GM10248 (cell line): Measurements from ENCODE around the gene VSX2.

Experiments
- CTCF ChIA-PET: fragments of 300-600 bp; sonication (Branson Sonifier 250); formaldehyde crosslinking; extraction: SDS; loops from one replicate; lab custom pipeline; 2021; ENCODE audit warnings: antibody characterized with exemption; lab: Yijun Ruan, JAX
- POLR2A ChIA-PET: fragments of 350-650 bp; sonication (Branson Sonifier 250); formaldehyde crosslinking; extraction: SDS; loops from one replicate; lab custom pipeline; 2020; ENCODE audit warnings: antibody characterized with exemption; lab: Yijun Ruan, JAX
- DNase-seq: peaks from one replicate; pipeline ENCODE4 v3.0.0; 2012; ENCODE audit errors: extremely low spot score
- CTCF ChIP-seq: IDR thresholded peaks from 2 replicates; pipeline ENCODE4 v1.5.1; 2012; ENCODE audit warnings: mild to moderate bottlenecking, low read depth; ENCODE audit errors: extremely low read depth, missing control alignments, control extremely low read depth

Gene VSX2

DNA sequence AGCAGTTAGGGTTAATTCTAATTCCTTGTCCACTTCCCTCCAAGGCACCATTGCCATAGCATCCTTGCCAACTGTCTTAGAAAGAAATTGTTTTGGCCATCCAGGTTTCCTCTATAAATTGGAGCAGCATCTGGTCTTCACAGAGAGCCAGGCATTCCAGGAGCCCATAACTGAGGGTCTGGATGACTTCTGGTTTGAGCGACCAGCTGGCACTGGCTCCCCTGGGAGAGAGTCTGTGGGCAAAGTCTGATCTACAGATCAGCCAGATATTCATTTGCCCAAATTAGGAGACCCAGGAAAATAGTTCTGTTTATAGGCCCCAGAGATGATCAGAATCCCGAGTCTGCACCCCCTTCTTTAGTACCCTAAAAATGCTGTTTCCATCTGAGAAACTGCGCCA is 16.0 kb downstream of the VSX2 start:
- ChIA-PET CTCF (interaction anchor here (0.9 kb wide), 1 partner anchor 79 kb away, joined by 3 read pairs; no protein-coding TSS in a partner anchor), POLR2A (no interaction called here)
- TF ChIP-seq CTCF, result no peak
- no peak for DNase-seq

GRCh38 chr14:74257078-74257940 is 18.1 kb downstream of the VSX2 start:
- ChIA-PET CTCF (interaction anchor here (0.6 to 2.9 kb wide), 26 partner anchors 10 to 195 kb away, joined by 3 to 38 read pairs (median 3); no protein-coding TSS in a partner anchor), POLR2A (no interaction called here)
- TF ChIP-seq CTCF, result peak; percentile 91
- peak; percentile 89 for DNase-seq

DNA sequence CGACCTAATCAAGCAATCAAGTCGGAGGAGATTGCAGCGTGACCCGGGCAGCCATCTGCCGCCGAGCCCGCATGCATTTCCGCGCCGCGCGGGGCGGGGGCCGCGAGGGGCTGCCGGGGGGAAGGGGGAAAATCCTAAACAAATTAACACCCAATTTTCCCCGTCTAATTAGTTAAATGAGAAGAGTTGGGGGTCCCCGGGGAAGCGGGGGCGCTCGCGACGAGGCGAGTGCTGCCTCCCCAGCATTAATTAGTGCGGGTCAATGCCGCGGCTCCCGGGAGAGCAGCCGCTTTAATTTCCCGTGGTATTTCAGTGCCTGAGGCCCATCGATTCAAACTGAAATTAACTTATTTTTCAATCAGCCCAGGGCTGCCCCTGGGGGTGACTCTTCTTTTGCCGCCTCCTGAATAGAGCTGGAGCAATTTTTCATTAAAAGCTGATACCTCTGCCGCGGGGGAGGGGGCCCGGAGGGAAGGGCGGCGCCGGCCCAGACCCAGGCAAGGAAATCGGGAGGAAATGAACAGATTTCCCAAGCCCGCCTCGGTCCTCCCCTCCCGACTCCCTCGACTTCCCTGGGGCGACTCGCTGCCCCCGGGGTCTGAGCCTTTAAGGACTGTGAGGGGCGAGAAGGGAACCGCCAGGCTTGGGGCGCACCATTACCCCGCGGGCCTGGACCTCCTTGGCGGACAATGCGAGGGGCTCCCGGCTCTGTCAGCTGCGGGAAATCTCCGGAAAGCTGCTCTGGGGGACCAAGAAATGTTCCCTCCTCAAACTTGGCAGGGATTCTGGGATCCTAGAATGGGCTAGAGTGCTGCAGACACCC is 18.9 kb downstream of the VSX2 start:
- POLR2A ChIA-PET, result no interaction called here
- DNase-seq, result no peak
- TF ChIP-seq CTCF, result no peak
- CTCF ChIA-PET, result interaction anchor here (0.7 to 2.9 kb wide), 15 partner anchors 11 to 196 kb away, joined by 3 to 38 read pairs (median 6); no protein-coding TSS in a partner anchor

DNA sequence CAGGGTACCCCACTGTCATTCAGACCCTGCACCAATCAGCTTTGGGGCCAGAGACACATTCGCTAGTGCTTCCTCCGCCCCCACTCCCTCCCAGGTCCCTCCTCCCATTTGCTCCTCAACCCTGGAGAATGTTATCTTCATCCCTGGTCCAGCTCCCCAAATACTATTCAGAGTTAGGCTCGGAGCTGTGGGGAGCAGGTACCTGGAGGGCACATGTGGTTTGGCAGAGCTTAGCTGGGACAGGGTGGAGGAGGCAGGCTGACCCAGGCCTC is 19.5 kb downstream of the VSX2 start:
- no peak for TF ChIP-seq CTCF
- CTCF ChIA-PET, result interaction anchor here (1.0 to 2.9 kb wide), 9 partner anchors 10 to 196 kb away, joined by 3 to 38 read pairs (median 4); no protein-coding TSS in a partner anchor
- DNase-seq, result no peak
- POLR2A ChIA-PET, result no interaction called here

- TF ChIP-seq CTCF, result no peak
- DNase-seq, result no peak
- CTCF ChIA-PET, result interaction anchor here (1.1 to 1.2 kb wide), 3 partner anchors 8 to 43 kb away, joined by 3 to 5 read pairs (median 3); no protein-coding TSS in a partner anchor
- POLR2A ChIA-PET, result no interaction called here
These were observed 20.3 kb downstream of the VSX2 start for GRCh38 chr14:74259513-74259912.

- CTCF ChIA-PET, result interaction anchor here (1.2 kb wide), 2 partner anchors 9 kb away, joined by 3 to 5 read pairs; no protein-coding TSS in a partner anchor
- DNase-seq, result no peak
- POLR2A ChIA-PET, result no interaction called here
- TF ChIP-seq CTCF, result no peak
These were observed 21.4 kb downstream of the VSX2 start for GRCh38 chr14:74260525-74261233.
